DND-41 (cell line): ENCODE measurements around the gene SUN1.

ENCODE experiments used
- CTCF ChIP-seq: IDR thresholded peaks from 2 replicates; pipeline ENCODE4 v1.5.1; 2012; ENCODE audit warnings: borderline replicate concordance, low read length, moderate library complexity, mild to moderate bottlenecking; ENCODE audit not compliant: poor library complexity, severe bottlenecking; ENCODE audit errors: extremely low read depth
- EZH2 ChIP-seq: IDR thresholded peaks from 3 replicates; pipeline ENCODE4 v1.6.1; 2012; ENCODE audit warnings: borderline replicate concordance, low read depth, mild to moderate bottlenecking, moderate library complexity, low read length, inconsistent platforms; ENCODE audit not compliant: severe bottlenecking

DNA sequence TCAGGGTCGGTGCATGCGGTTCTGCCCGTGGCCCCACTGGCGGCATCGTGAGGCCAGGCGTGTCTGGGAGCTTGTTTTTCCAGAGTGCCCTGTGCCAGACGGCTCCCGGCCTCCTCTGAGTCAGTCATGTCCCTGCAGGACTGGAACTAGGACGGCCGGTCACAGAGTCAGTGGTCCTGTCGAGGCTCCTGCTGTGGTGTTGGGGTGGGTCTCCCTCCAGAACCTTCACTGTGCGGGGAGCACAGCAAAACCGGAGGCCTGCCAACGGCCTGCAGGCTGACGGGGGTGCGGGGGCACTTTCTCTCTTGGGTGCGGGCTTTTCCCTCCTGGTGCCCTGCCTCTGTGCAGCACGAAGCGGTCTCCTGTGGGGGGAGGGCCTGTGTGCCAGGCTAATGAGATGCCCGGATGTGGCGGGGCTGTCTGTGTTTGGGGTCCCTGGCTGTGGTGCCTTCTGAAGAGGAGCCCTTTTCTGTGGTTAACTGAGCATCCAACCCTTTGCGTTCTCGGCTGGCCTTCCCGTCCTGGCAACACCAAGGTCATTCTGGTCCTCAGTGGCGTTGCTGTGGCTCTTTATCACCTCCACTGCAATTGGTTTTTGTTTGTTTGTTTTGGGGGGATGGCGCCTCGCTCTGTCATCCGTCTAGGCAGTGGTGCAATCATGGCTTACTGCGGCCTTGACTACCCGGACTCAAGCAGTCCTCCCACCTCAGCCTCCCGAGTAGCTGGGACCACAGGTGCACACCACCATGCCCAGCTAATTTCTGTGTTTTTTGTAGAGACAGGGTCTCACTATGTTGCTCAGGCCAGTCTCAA lies 52.1 kb downstream of the SUN1 start:
- no peak for TF ChIP-seq CTCF
- no peak for TF ChIP-seq EZH2
